Neuronal stem cell (in vitro differentiated cells): ENCODE results near the gene NKX2-4.

Source experiments
- DNase-seq: peaks from one replicate; pipeline ENCODE4 v3.0.0-alpha.2; 2013; ENCODE audit warnings: low spot score
- H2AFZ ChIP-seq: one replicate; pipeline ENCODE4 v1.6.1; 2013; ENCODE audit warnings: mild to moderate bottlenecking, low read length, inconsistent platforms
- H2AK5ac ChIP-seq: 2 replicates; pipeline ENCODE4 v1.6.1; 2013; ENCODE audit warnings: low read depth, mild to moderate bottlenecking, inconsistent platforms, low read length, moderate library complexity, mixed read lengths
- H2BK120ac ChIP-seq: 2 replicates; pipeline ENCODE4 v1.6.1; 2013; ENCODE audit warnings: low read depth, mild to moderate bottlenecking, inconsistent platforms, low read length, moderate library complexity, mixed read lengths
- H2BK12ac ChIP-seq: one replicate; pipeline ENCODE4 v1.6.1; 2013; ENCODE audit warnings: low read length, inconsistent platforms
- H2BK15ac ChIP-seq: 2 replicates; pipeline ENCODE4 v1.6.1; 2013; ENCODE audit warnings: mild to moderate bottlenecking, low read length, inconsistent platforms, mixed read lengths
- H2BK5ac ChIP-seq: one replicate; pipeline ENCODE4 v1.6.1; 2013; ENCODE audit warnings: inconsistent platforms, mild to moderate bottlenecking, low read length, moderate library complexity
- H3K14ac ChIP-seq: one replicate; pipeline ENCODE4 v1.6.1; 2013; ENCODE audit warnings: low read length, inconsistent platforms
- H3K18ac ChIP-seq: 2 replicates; pipeline ENCODE4 v1.6.1; 2013; ENCODE audit warnings: low read length, inconsistent platforms
- H3K23ac ChIP-seq: 2 replicates; pipeline ENCODE4 v1.6.1; 2013; ENCODE audit warnings: low read depth, mild to moderate bottlenecking, mixed read lengths, low read length, inconsistent platforms; ENCODE audit not compliant: poor library complexity
- H3K27ac ChIP-seq: replicated peaks from 3 replicates; pipeline ENCODE4 v1.5.1; 2013; ENCODE audit warnings: low read length, inconsistent platforms
- H3K27me3 ChIP-seq, 3 experiments: 2 replicates each; pipeline ENCODE4 v1.6.1; 2013; ENCODE audit warnings: low read length in 3 of 3, mild to moderate bottlenecking in 2 of 3, inconsistent platforms in 1 of 3, low read depth in 1 of 3, mixed read lengths in 1 of 3, moderate library complexity in 1 of 3; ENCODE audit not compliant: control insufficient read depth in 3 of 3, insufficient read depth in 3 of 3
- H3K36me3 ChIP-seq, 2 donors: replicated peaks in 1 of 2; 2 replicates each; pipeline ENCODE4 v1.6.1; 2013; ENCODE audit warnings: low read length in 2 of 2; ENCODE audit not compliant: control insufficient read depth in 2 of 2, insufficient read depth in 2 of 2
- H3K4ac ChIP-seq: 2 replicates; pipeline ENCODE4 v1.6.1; 2013; ENCODE audit warnings: inconsistent platforms, mild to moderate bottlenecking, low read length, moderate library complexity
- H3K4me1 ChIP-seq, 2 donors: 1 replicate in 1 of 2; 2 replicates in 1 of 2; pipeline ENCODE4 v1.6.1; 2013; ENCODE audit warnings: low read length in 2 of 2, low read depth in 1 of 2; ENCODE audit not compliant: control insufficient read depth in 2 of 2, insufficient read depth in 1 of 2
- H3K4me2 ChIP-seq: one replicate; pipeline ENCODE4 v1.6.1; 2013; ENCODE audit warnings: mild to moderate bottlenecking, low read length, inconsistent platforms; ENCODE audit not compliant: insufficient read depth, poor library complexity, severe bottlenecking
- H3K4me3 ChIP-seq, 2 donors: 2 replicates each; pipeline ENCODE4 v1.5.1; 2013; ENCODE audit warnings: low read length in 2 of 2, mild to moderate bottlenecking in 2 of 2, inconsistent platforms in 1 of 2, moderate library complexity in 1 of 2
- H3K79me1 ChIP-seq: one replicate; pipeline ENCODE4 v1.6.1; 2013; ENCODE audit warnings: low read depth, mild to moderate bottlenecking, inconsistent platforms, low read length, moderate library complexity
- H3K9ac ChIP-seq: one replicate; pipeline ENCODE4 v1.6.1; 2013; ENCODE audit warnings: mild to moderate bottlenecking, low read depth, low read length, inconsistent platforms; ENCODE audit not compliant: poor library complexity
- H3K9me3 ChIP-seq, 2 donors: replicated peaks in 1 of 2; 2 replicates each; pipeline versions ENCODE3 to v1.6.1; 2013; ENCODE audit warnings: low read length in 2 of 2, mild to moderate bottlenecking in 2 of 2, inconsistent platforms in 1 of 2, low read depth in 1 of 2, mixed read lengths in 1 of 2, moderate library complexity in 1 of 2; ENCODE audit not compliant: control insufficient read depth in 2 of 2, insufficient read depth in 1 of 2
- H4K8ac ChIP-seq: one replicate; pipeline ENCODE4 v1.6.1; 2013; ENCODE audit warnings: low read depth, mild to moderate bottlenecking, inconsistent platforms, low read length, moderate library complexity
- H4K91ac ChIP-seq: one replicate; pipeline ENCODE4 v1.6.1; 2013; ENCODE audit warnings: low read length, low read depth, mild to moderate bottlenecking, inconsistent platforms; ENCODE audit not compliant: poor library complexity
- WGBS, 2 donors: extraction: QIAGEN DNeasy Blood & Tissue Kit; methylation state at CpG; one replicate each; pipeline ENCODE4 v1.1.7; 2013; ENCODE audit warnings: missing lambda C conversion rate in 2 of 2, mixed read lengths in 1 of 2; ENCODE audit not compliant: insufficient read length in 2 of 2, insufficient replicate concordance in 1 of 2; ENCODE audit errors: extremely low coverage in 2 of 2; 5-methylcytosine and 5-hydroxymethylcytosine counted together

NKX2-4 gene

GRCh38 chr20:21360705-21361104, 36.6 kb downstream of the NKX2-4 start:
- Histone ChIP-seq H3K4me2 (no peak overlapping the region), H3K4me3 (no peak overlapping the region), H3K27ac (no peak overlapping the region), H3K4ac (no peak overlapping the region), H4K91ac (no peak overlapping the region), H3K9me3 (no peaks in the 10 kb centered on the region), H2BK15ac (no peak overlapping the region), H3K4me1 (no peaks in the 10 kb centered on the region), H3K27me3 (no peaks in the 10 kb centered on the region), H3K23ac (no peak overlapping the region), H3K36me3 (peaks cover 13 to 98% of the 10 kb centered on the region in 2 donors), H3K14ac (no peak overlapping the region), H2AK5ac (no peak overlapping the region), H3K79me1 (no peaks in the 10 kb centered on the region), H2BK12ac (no peak overlapping the region), H3K9ac (no peak overlapping the region), H2BK5ac (no peak overlapping the region), H2AFZ (no peak overlapping the region), H4K8ac (no peak overlapping the region), H2BK120ac (no peak overlapping the region), H3K18ac (no peak overlapping the region)
- WGBS, 2 donors, result no CpG with 5 or more reads among the region's 1 CpG
- DNase-seq, result no peak

GRCh38 chr20:21358737-21359136, 38.6 kb downstream of the NKX2-4 start:
- no peak overlapping the region for H3K4me3 ChIP-seq
- peaks cover 12 to 99% of the 10 kb centered on the region in 2 donors for H3K36me3 ChIP-seq
- no peak overlapping the region for H3K23ac ChIP-seq
- H2AFZ ChIP-seq, result no peak overlapping the region
- H2AK5ac ChIP-seq, result no peak overlapping the region
- no peak overlapping the region for H4K91ac ChIP-seq
- DNase-seq, result no peak
- H3K27me3 ChIP-seq, result no peaks in the 10 kb centered on the region
- no peak overlapping the region for H3K9ac ChIP-seq
- H3K4me1 ChIP-seq, result no peaks in the 10 kb centered on the region
- H2BK5ac ChIP-seq, result no peak overlapping the region
- no peak overlapping the region for H3K18ac ChIP-seq
- H3K4me2 ChIP-seq, result no peak overlapping the region
- WGBS, 2 donors, result no CpG with 5 or more reads among the region's 5 CpGs
- no peak overlapping the region for H2BK12ac ChIP-seq
- H3K4ac ChIP-seq, result no peak overlapping the region
- H3K27ac ChIP-seq, result no peak overlapping the region
- no peaks in the 10 kb centered on the region for H3K79me1 ChIP-seq
- no peaks in the 10 kb centered on the region for H3K9me3 ChIP-seq
- no peak overlapping the region for H2BK15ac ChIP-seq
- H2BK120ac ChIP-seq, result no peak overlapping the region
- H3K14ac ChIP-seq, result no peak overlapping the region
- no peak overlapping the region for H4K8ac ChIP-seq

- no peak overlapping the region for H3K27ac ChIP-seq
- H3K14ac ChIP-seq, result no peak overlapping the region
- H3K79me1 ChIP-seq, result no peaks in the 10 kb centered on the region
- no peak overlapping the region for H2BK120ac ChIP-seq
- H3K18ac ChIP-seq, result no peak overlapping the region
- H2BK12ac ChIP-seq, result no peak overlapping the region
- no peak overlapping the region for H2BK15ac ChIP-seq
- DNase-seq, result no peak
- H3K4ac ChIP-seq, result no peak overlapping the region
- no peak overlapping the region for H2BK5ac ChIP-seq
- no peak overlapping the region for H4K8ac ChIP-seq
- no peak overlapping the region for H4K91ac ChIP-seq
- H3K4me2 ChIP-seq, result no peak overlapping the region
- no peaks in the 10 kb centered on the region for H3K9me3 ChIP-seq
- no peaks in the 10 kb centered on the region for H3K4me1 ChIP-seq
- WGBS, 2 donors, result no CpG with 5 or more reads among the region's 1 CpG
- no peaks in the 10 kb centered on the region for H3K27me3 ChIP-seq
- H3K23ac ChIP-seq, result no peak overlapping the region
- no peak overlapping the region for H3K9ac ChIP-seq
- H3K4me3 ChIP-seq, result no peak overlapping the region
- no peak overlapping the region for H2AFZ ChIP-seq
- no peak overlapping the region for H2AK5ac ChIP-seq
- H3K36me3 ChIP-seq, result peaks cover 7 to 97% of the 10 kb centered on the region in 2 donors
Measured at GRCh38 chr20:21357844-21358243, 39.5 kb downstream of the NKX2-4 start.

GRCh38 chr20:21356386-21356785, 40.9 kb downstream of the NKX2-4 start:
- Histone ChIP-seq H3K4me2 (no peak overlapping the region), H4K91ac (no peak overlapping the region), H2BK120ac (no peak overlapping the region), H3K79me1 (no peaks in the 10 kb centered on the region), H3K14ac (no peak overlapping the region), H2AFZ (no peak overlapping the region), H3K4ac (no peak overlapping the region), H2AK5ac (no peak overlapping the region), H3K23ac (no peak overlapping the region), H3K18ac (no peak overlapping the region), H3K4me3 (no peak overlapping the region), H2BK12ac (no peak overlapping the region), H3K27me3 (no peaks in the 10 kb centered on the region), H3K9ac (no peak overlapping the region), H2BK5ac (no peak overlapping the region), H3K36me3 (peaks cover 4 to 97% of the 10 kb centered on the region in 2 donors), H3K27ac (no peak overlapping the region), H4K8ac (no peak overlapping the region), H3K4me1 (no peaks in the 10 kb centered on the region), H2BK15ac (no peak overlapping the region), H3K9me3 (no peaks in the 10 kb centered on the region)
- DNase-seq, result no peak
